ENCODE results near the gene XXYLT1.
"Not testable (repeated sequence)": the region's sequence is repeated elsewhere in the genome, so short reads cannot be mapped to it uniquely, and the experiment has no call there.

The XXYLT1 gene

GRCh38 chr3:195087840-195088601 is 182.9 kb downstream of the XXYLT1 start:
- H2AFZ ChIP-seq (ENCODE audit: low read depth, low read length); H2BK15ac ChIP-seq (ENCODE audit: low read depth, poor library complexity, severe bottlenecking); H3K9me3 ChIP-seq (ENCODE audit: control insufficient read depth, low read length); H3K27me3 ChIP-seq (ENCODE audit: control insufficient read depth in 1 of 2, insufficient read depth in 1 of 2, low read length in 2 of 2); H2AK5ac ChIP-seq (ENCODE audit: low read length, severe bottlenecking); H2BK5ac ChIP-seq (ENCODE audit: low read depth, low read length, poor library complexity, severe bottlenecking); H3K4me1 ChIP-seq (ENCODE audit: control insufficient read depth, insufficient read depth, low read depth, low read length); H3K27ac ChIP-seq (ENCODE audit: low read length, poor library complexity, severe bottlenecking); H3K36me3 ChIP-seq (ENCODE audit: control insufficient read depth in 1 of 2, insufficient read depth in 2 of 2, low read depth in 1 of 2, low read length in 2 of 2); H3K23ac ChIP-seq (ENCODE audit: low read length in 2 of 2); H2BK12ac ChIP-seq (ENCODE audit: low read length in 2 of 2); DNase-seq; H3K79me1 ChIP-seq (replicated peaks; ENCODE audit: low read length, poor library complexity, severe bottlenecking): not testable (repeated sequence)
- Histone ChIP-seq H3K4me2 (ENCODE audit: low read length, poor library complexity, severe bottlenecking) (peak overlapping the region; percentile 34), H4K91ac (ENCODE audit: low read length) (peak overlapping the region; percentile 75), H3K4me3 (ENCODE audit: insufficient read depth in 1 of 2, low read depth in 1 of 2, low read length in 2 of 2) (peak overlapping the region; percentile 26 to 47), H3K18ac (ENCODE audit: low read depth in 1 of 2, low read length in 2 of 2) (peak overlapping the region in 1 of 2 experiments; percentile 61), H3K4ac (ENCODE audit: low read depth in 1 of 2, low read length in 2 of 2) (peak overlapping the region in 1 of 2 experiments; percentile 69), H3K9ac (ENCODE audit: low read length) (peak overlapping the region; percentile 58), H4K8ac (ENCODE audit: low read length) (peak overlapping the region; percentile 35), H2BK120ac (ENCODE audit: low read depth, low read length) (peak overlapping the region; percentile 15), H3K14ac (ENCODE audit: low read length in 2 of 2) (peak overlapping the region in 1 of 2 experiments; percentile 60)
- 6% methylated on average over 12 of the region's 25 CpGs for WGBS

- Histone ChIP-seq H2AFZ (ENCODE audit: low read depth, low read length) (no peak overlapping the region), H2BK12ac (ENCODE audit: low read length in 2 of 2) (peak overlapping the region; percentile 97 to 99), H3K9ac (ENCODE audit: low read length) (peak overlapping the region; percentile 58), H3K4me1 (ENCODE audit: control insufficient read depth, insufficient read depth, low read depth, low read length) (peaks cover 8% of the 10 kb centered on the region), H3K14ac (ENCODE audit: low read length in 2 of 2) (peak overlapping the region in 1 of 2 experiments; percentile 60), H2BK120ac (ENCODE audit: low read depth, low read length) (no peak overlapping the region), H2BK5ac (ENCODE audit: low read depth, low read length, poor library complexity, severe bottlenecking) (no peak overlapping the region), H3K4ac (ENCODE audit: low read depth in 1 of 2, low read length in 2 of 2) (peak overlapping the region; percentile 43 to 80), H3K27ac (ENCODE audit: low read length, poor library complexity, severe bottlenecking) (no peak overlapping the region), H3K27me3 (ENCODE audit: control insufficient read depth in 1 of 2, insufficient read depth in 1 of 2, low read length in 2 of 2) (no peaks in the 10 kb centered on the region), H3K79me1 (replicated peaks; ENCODE audit: low read length, poor library complexity, severe bottlenecking) (peaks cover 8% of the 10 kb centered on the region), H4K8ac (ENCODE audit: low read length) (peak overlapping the region; percentile 98), H3K23ac (ENCODE audit: low read length in 2 of 2) (no peak overlapping the region), H3K36me3 (ENCODE audit: control insufficient read depth in 1 of 2, insufficient read depth in 2 of 2, low read depth in 1 of 2, low read length in 2 of 2) (peaks cover 0 to 7% of the 10 kb centered on the region in 2 experiments), H2AK5ac (ENCODE audit: low read length, severe bottlenecking) (peak overlapping the region; percentile 58), H3K4me3 (ENCODE audit: insufficient read depth in 1 of 2, low read depth in 1 of 2, low read length in 2 of 2) (peak overlapping the region in 1 of 2 experiments; percentile 47), H4K91ac (ENCODE audit: low read length) (peak overlapping the region; percentile 90), H3K4me2 (ENCODE audit: low read length, poor library complexity, severe bottlenecking) (no peak overlapping the region), H2BK15ac (ENCODE audit: low read depth, poor library complexity, severe bottlenecking) (no peak overlapping the region), H3K18ac (ENCODE audit: low read depth in 1 of 2, low read length in 2 of 2) (peak overlapping the region; percentile 61 to 81), H3K9me3 (ENCODE audit: control insufficient read depth, low read length) (no peaks in the 10 kb centered on the region)
- WGBS = 47% methylated on average over 7 of the region's 7 CpGs
- no peak for DNase-seq
Measured at GRCh38 chr3:195087328-195087727, 183.6 kb downstream of the XXYLT1 start.

GRCh38 chr3:195086885-195087284 is 184.1 kb downstream of the XXYLT1 start:
- H2BK15ac ChIP-seq (ENCODE audit: low read depth, poor library complexity, severe bottlenecking) = peak overlapping the region; percentile 60

GRCh38 chr3:195086341-195086740 is 184.6 kb downstream of the XXYLT1 start:
- no peak overlapping the region for H2AK5ac ChIP-seq (ENCODE audit: low read length, severe bottlenecking)
- no peaks in the 10 kb centered on the region for H3K27me3 ChIP-seq (ENCODE audit: control insufficient read depth in 1 of 2, insufficient read depth in 1 of 2, low read length in 2 of 2)
- no peaks in the 10 kb centered on the region for H3K9me3 ChIP-seq (ENCODE audit: control insufficient read depth, low read length)
- H2BK5ac ChIP-seq (ENCODE audit: low read depth, low read length, poor library complexity, severe bottlenecking) = no peak overlapping the region
- H3K79me1 ChIP-seq (replicated peaks; ENCODE audit: low read length, poor library complexity, severe bottlenecking) = peaks cover 8% of the 10 kb centered on the region
- no peak for DNase-seq
- H4K8ac ChIP-seq (ENCODE audit: low read length) = no peak overlapping the region
- H2AFZ ChIP-seq (ENCODE audit: low read depth, low read length) = no peak overlapping the region
- no peak overlapping the region for H3K4me2 ChIP-seq (ENCODE audit: low read length, poor library complexity, severe bottlenecking)
- 93% methylated on average over 4 of the region's 4 CpGs for WGBS
- no peak overlapping the region for H3K4ac ChIP-seq (ENCODE audit: low read depth in 1 of 2, low read length in 2 of 2)
- peak overlapping the region in 1 of 2 experiments; percentile 73 for H2BK12ac ChIP-seq (ENCODE audit: low read length in 2 of 2)
- H3K27ac ChIP-seq (ENCODE audit: low read length, poor library complexity, severe bottlenecking) = no peak overlapping the region
- no peak overlapping the region for H2BK15ac ChIP-seq (ENCODE audit: low read depth, poor library complexity, severe bottlenecking)
- no peak overlapping the region for H3K23ac ChIP-seq (ENCODE audit: low read length in 2 of 2)
- H3K14ac ChIP-seq (ENCODE audit: low read length in 2 of 2) = no peak overlapping the region
- H3K9ac ChIP-seq (ENCODE audit: low read length) = no peak overlapping the region
- no peak overlapping the region for H3K4me3 ChIP-seq (ENCODE audit: insufficient read depth in 1 of 2, low read depth in 1 of 2, low read length in 2 of 2)
- peaks cover 11% of the 10 kb centered on the region for H3K4me1 ChIP-seq (ENCODE audit: control insufficient read depth, insufficient read depth, low read depth, low read length)
- H3K36me3 ChIP-seq (ENCODE audit: control insufficient read depth in 1 of 2, insufficient read depth in 2 of 2, low read depth in 1 of 2, low read length in 2 of 2) = peaks cover 0 to 7% of the 10 kb centered on the region in 2 experiments
- no peak overlapping the region for H2BK120ac ChIP-seq (ENCODE audit: low read depth, low read length)
- H4K91ac ChIP-seq (ENCODE audit: low read length) = peak overlapping the region; percentile 92
- H3K18ac ChIP-seq (ENCODE audit: low read depth in 1 of 2, low read length in 2 of 2) = peak overlapping the region in 1 of 2 experiments; percentile 61

More at GRCh38 chr3:195086885-195087284, 184.1 kb downstream of the XXYLT1 start:
- Histone ChIP-seq H3K36me3 (ENCODE audit: control insufficient read depth in 1 of 2, insufficient read depth in 2 of 2, low read depth in 1 of 2, low read length in 2 of 2) (peaks cover 0 to 7% of the 10 kb centered on the region in 2 experiments), H2BK5ac (ENCODE audit: low read depth, low read length, poor library complexity, severe bottlenecking) (no peak overlapping the region), H3K4ac (ENCODE audit: low read depth in 1 of 2, low read length in 2 of 2) (peak overlapping the region in 1 of 2 experiments; percentile 47), H4K8ac (ENCODE audit: low read length) (peak overlapping the region; percentile 74), H2AFZ (ENCODE audit: low read depth, low read length) (no peak overlapping the region), H2BK120ac (ENCODE audit: low read depth, low read length) (no peak overlapping the region), H3K4me1 (ENCODE audit: control insufficient read depth, insufficient read depth, low read depth, low read length) (peaks cover 8% of the 10 kb centered on the region), H3K4me2 (ENCODE audit: low read length, poor library complexity, severe bottlenecking) (no peak overlapping the region), H2AK5ac (ENCODE audit: low read length, severe bottlenecking) (no peak overlapping the region), H3K9ac (ENCODE audit: low read length) (no peak overlapping the region), H3K9me3 (ENCODE audit: control insufficient read depth, low read length) (no peaks in the 10 kb centered on the region), H3K27ac (ENCODE audit: low read length, poor library complexity, severe bottlenecking) (no peak overlapping the region), H3K4me3 (ENCODE audit: insufficient read depth in 1 of 2, low read depth in 1 of 2, low read length in 2 of 2) (no peak overlapping the region), H3K27me3 (ENCODE audit: control insufficient read depth in 1 of 2, insufficient read depth in 1 of 2, low read length in 2 of 2) (no peaks in the 10 kb centered on the region), H3K18ac (ENCODE audit: low read depth in 1 of 2, low read length in 2 of 2) (peak overlapping the region; percentile 37 to 44), H3K23ac (ENCODE audit: low read length in 2 of 2) (no peak overlapping the region), H4K91ac (ENCODE audit: low read length) (peak overlapping the region; percentile 97), H3K79me1 (replicated peaks; ENCODE audit: low read length, poor library complexity, severe bottlenecking) (peaks cover 8% of the 10 kb centered on the region), H2BK12ac (ENCODE audit: low read length in 2 of 2) (peak overlapping the region; percentile 92 to 93), H3K14ac (ENCODE audit: low read length in 2 of 2) (peak overlapping the region in 1 of 2 experiments; percentile 38)
- 90% methylated on average over 13 of the region's 13 CpGs for WGBS
- no peak for DNase-seq
